HG03439 (cell line): ENCODE measurements around the gene ANXA3.

Experiments used
- ATAC-seq: cut with Tn5 transposase; IDR thresholded peaks from one replicate; pipeline ENCODE4 v1.9.1; 2021; ENCODE audit warnings: mild to moderate bottlenecking, moderate library complexity; ENCODE audit not compliant: unreplicated experiment

ANXA3 gene

GRCh38 chr4:78640714-78641113 lies 89.1 kb downstream of the ANXA3 start:
- no peak for ATAC-seq

GRCh38 chr4:78642934-78643333 lies 91.4 kb downstream of the ANXA3 start:
- no peak for ATAC-seq

DNA sequence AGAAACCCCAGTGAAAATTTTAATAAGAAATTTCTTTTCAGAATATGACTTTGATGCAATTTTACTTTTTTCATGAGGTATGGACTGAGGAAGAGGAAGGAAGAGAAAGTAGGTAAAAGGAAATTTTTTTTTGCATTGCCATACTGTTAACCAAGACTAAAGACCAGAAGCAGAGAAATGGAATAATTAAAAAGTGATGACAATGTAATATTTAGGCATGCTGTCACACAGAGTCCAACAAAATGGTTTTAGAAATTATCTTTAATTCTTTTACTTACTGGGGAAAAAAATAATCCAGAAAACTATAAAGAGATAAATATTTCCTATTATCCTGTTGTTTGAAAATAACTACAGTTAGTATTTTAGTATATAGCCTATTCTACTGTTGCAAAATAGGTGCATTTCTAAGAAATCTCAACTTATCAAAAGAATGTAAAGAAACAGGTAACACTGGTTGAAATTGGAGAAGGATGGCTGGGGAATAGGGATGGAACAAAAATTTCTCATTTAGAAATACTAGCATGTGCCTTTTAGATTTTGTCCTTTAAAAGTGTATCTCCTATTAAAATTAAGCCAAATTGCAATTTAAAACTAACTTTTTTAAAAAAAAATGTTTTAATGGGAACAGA lies 92.6 kb downstream of the ANXA3 start:
- ATAC-seq = no peak

- peak; percentile 97 for ATAC-seq
Measured at GRCh38 chr4:78644744-78645330, 93.3 kb downstream of the ANXA3 start.

GRCh38 chr4:78645853-78646757 lies 94.5 kb downstream of the ANXA3 start:
- no peak for ATAC-seq

DNA sequence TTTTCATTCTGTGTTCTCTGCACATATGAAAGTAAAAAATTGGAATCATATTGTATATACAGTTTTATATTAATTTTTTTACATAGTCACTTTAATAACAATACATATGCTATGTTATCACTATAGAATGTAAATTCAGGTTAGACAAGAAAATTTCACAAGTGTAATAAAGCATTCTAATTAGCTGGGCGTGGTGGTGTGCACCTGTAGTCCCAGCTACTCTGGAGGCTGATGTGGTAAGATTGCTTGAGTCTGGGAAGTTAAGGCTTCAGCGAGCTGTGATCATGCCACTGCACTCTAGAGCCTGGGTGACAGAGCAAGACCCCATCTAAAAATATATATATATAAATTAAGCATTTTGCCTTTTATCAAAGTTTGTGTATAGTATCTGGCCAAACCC lies 95.7 kb downstream of the ANXA3 start:
- no peak for ATAC-seq

- ATAC-seq = no peak
Measured at GRCh38 chr4:78648640-78649363, 97.2 kb downstream of the ANXA3 start.

DNA sequence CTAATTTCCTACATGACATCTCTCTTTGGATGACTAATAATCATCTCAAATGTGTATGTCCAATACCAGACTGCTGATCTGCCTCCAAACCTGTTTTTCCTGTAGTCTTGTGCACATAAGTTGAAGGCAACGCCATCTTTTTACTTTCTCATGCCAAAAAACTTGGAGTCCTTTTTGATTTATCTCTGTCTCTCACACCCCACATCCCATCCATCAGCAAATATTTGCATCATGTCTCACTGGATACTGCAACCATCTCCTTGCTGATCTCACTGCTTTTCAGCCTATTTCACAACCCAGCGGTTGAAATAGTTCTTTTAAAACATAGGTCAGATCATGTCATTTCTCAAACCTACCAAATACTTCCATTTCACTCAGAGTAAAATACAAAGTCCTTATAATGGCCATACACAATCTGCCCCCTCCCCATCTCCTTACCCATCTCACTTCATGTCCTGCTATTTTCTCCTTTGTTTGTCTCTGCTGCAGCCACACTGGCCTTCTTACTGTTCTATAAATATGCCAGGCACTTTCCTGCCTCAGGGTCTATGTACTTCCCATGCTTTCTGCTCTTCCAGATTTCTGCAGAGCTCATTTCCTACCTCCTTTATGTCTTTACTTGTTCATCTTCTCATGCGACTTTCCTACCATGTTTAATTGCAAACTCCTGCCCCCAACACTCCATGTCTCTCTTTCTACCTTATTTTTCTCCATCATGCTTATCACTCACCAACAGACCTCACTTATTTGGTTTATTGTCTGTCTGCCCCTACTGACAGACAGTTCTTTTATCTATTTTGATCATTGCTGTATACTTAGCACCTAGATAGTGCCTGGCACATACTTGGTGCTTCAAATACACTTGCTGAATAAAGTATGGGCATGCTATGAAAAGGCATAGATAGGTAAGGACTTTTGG lies 98.8 kb downstream of the ANXA3 start:
- no peak for ATAC-seq

- no peak for ATAC-seq
Measured at GRCh38 chr4:78651250-78651860, 99.8 kb downstream of the ANXA3 start.

DNA sequence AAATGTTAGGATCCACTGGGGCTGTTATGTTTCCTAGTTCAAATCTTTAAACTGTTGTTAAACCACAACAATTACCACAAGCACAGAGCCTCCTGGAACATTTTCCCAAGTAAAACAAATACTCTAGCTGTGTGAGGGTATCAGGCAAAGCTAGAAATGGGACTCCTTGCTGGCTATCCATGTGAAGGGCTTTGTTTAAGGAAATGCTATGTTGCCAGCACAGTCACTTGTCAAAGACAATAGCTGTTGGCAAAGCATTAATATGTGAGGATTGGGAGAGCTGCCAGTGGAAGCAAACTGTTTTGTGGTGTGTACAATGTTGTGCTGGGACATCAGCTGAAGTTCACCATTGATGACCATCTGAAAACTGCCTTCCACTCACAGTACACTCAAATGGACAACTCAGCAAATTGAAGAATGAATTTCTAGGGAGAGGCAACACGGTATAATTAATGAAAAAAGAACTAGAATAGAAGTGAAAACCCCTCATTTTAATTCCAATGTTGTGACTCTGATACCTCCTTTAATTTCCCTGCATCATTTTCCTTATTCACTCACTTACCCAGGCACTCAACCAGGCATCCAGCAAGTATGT lies 100.8 kb downstream of the ANXA3 start:
- ATAC-seq = no peak

GRCh38 chr4:78653655-78654054 lies 102.1 kb downstream of the ANXA3 start:
- no peak for ATAC-seq

- ATAC-seq = no peak
Measured at GRCh38 chr4:78654807-78655206, 103.2 kb downstream of the ANXA3 start.

DNA sequence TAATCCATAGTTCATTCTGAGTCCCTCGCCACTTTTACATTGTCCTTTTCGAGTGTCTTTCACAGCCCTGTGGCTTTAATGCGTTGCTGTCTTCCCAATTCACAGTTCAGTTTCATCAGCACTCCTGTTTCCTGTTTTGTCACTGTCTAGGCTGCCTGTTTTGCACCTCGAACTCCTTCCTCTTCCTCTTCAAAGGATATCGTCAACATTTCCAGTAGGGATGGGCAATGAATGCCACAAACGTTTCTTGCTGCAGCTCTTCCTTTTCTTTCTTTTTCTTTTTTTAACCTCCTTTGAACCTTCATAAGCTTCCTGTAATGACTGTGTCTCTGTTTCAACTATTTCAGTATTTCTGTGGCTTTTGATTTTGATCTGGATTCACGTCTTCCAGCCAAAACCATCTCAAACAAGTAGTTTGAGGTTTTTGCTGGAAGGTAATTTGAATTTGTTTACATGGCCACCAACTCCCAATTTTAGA lies 105.4 kb downstream of the ANXA3 start:
- ATAC-seq = no peak

DNA sequence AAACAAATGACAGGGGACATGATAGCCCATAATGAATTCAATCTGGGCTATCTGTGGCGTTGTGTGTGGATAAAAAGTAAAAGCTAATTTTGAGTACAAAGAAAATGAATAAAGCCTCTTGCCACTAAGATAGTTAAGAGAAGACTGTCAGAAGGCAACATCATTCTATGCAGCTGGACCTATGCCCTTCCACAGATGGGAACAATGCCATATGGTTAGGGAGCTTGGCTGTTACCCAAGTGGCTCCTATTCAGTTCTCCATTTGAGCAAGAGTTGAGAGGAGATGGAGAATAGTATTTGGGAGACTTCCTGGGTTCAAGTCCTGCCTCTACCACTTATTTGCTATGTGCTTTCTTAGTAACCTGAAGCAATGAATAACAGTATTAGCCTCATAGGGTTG lies 107.7 kb downstream of the ANXA3 start:
- ATAC-seq = no peak

GRCh38 chr4:78659665-78660064 lies 108.1 kb downstream of the ANXA3 start:
- ATAC-seq = no peak
